ENCODE results near the gene MRPL43. TPM values are rescaled to one million over a fixed set of nuclear protein-coding genes. Genes with fewer than 3 reads are reported as not detected.

The MRPL43 gene
- total and polyA plus RNA-seq, 2 experiments from 2014 or later: 60.1 to 112 TPM

MicroRNAs within 50 kb of the gene (microRNA counts, 767-probe panel; counts per million panel counts)
- microRNA hsa-miR-608: not detected

Small RNAs within 50 kb of the gene (microRNA-seq; reads per million reads assigned to microRNA genes)
- gene MIR608: not detected

Small RNAs within 50 kb of the gene (small RNA-seq; reads per million reads assigned to genes)
- not detected for gene MIR608

Other genes starting within 250 kb of the MRPL43 start
- not detected in 2 replicates for gene PAX2, start 241.9 kb downstream of the MRPL43 start, total RNA-seq
- gene PAX2, start 241.9 kb downstream of the MRPL43 start, polyA plus RNA-seq: not detected in 2 replicates
- gene SLF2, start 74.5 kb downstream of the MRPL43 start, total RNA-seq: 23.5 and 28.9 TPM in 2 replicates
- gene SLF2, start 74.5 kb downstream of the MRPL43 start, polyA plus RNA-seq: 11.7 and 20.1 TPM in 2 replicates
- 48.6 and 54.8 TPM in 2 replicates for gene SEMA4G, start 18.0 kb downstream of the MRPL43 start, total RNA-seq
- gene SEMA4G, start 18.0 kb downstream of the MRPL43 start, polyA plus RNA-seq: 28.6 and 38.9 TPM in 2 replicates
- gene TWNK, start within 50 bp of the MRPL43 start, total RNA-seq: 3.2 and 5.0 TPM in 2 replicates
- gene TWNK, start within 50 bp of the MRPL43 start, polyA plus RNA-seq: 4.0 and 5.1 TPM in 2 replicates
- gene LZTS2, start 12.3 kb upstream of the MRPL43 start, total RNA-seq: 62.9 and 73.6 TPM in 2 replicates
- gene LZTS2, start 12.3 kb upstream of the MRPL43 start, polyA plus RNA-seq: 88.5 and 90.7 TPM in 2 replicates
- 2.5 and 6.0 TPM in 2 replicates for gene PDZD7, start 43.6 kb upstream of the MRPL43 start, total RNA-seq
- 8.4 and 10.5 TPM in 2 replicates for gene PDZD7, start 43.6 kb upstream of the MRPL43 start, polyA plus RNA-seq
- 92.4 and 102 TPM in 2 replicates for gene SFXN3, start 43.7 kb upstream of the MRPL43 start, total RNA-seq
- gene SFXN3, start 43.7 kb upstream of the MRPL43 start, polyA plus RNA-seq: 93.6 and 126 TPM in 2 replicates
- 31.9 and 34.8 TPM in 2 replicates for gene KAZALD1, start 74.5 kb upstream of the MRPL43 start, total RNA-seq
- 18.2 and 19.5 TPM in 2 replicates for gene KAZALD1, start 74.5 kb upstream of the MRPL43 start, polyA plus RNA-seq
- gene TLX1, start 143.8 kb upstream of the MRPL43 start, total RNA-seq: 0.24 TPM in 1 of 2 replicates, not detected in the other
- 0.68 TPM in 1 of 2 replicates, not detected in the other for gene TLX1, start 143.8 kb upstream of the MRPL43 start, polyA plus RNA-seq
- gene LBX1, start 242.0 kb upstream of the MRPL43 start, total RNA-seq: not detected in 2 replicates
- gene LBX1, start 242.0 kb upstream of the MRPL43 start, polyA plus RNA-seq: 0.33 TPM in 1 of 2 replicates, not detected in the other

Data from hepatocyte (in vitro differentiated cells).